ENCODE data around the gene RILP.

Gene RILP

GRCh38 chr17:1627982-1628855 lies 21.4 kb downstream of the RILP start, which contains the start of gene SLC43A2:
SLC43A2 (minus strand) TSS chr17:1628834; CDS start chr17:1627874, 960 bp downstream.
- peak; percentile 90 for DNase-seq

- no peak for DNase-seq
Measured at GRCh38 chr17:1627182-1627981, 22.3 kb downstream of the RILP start.

- no peak for DNase-seq
Measured at GRCh38 chr17:1626333-1626732, 23.3 kb downstream of the RILP start.

- DNase-seq, result no peak
Measured at GRCh38 chr17:1625581-1625980, 24.1 kb downstream of the RILP start.

- DNase-seq, result no peak
Measured at GRCh38 chr17:1625053-1625452, 24.6 kb downstream of the RILP start.

- DNase-seq, result no peak
Measured at GRCh38 chr17:1624650-1625049, 25.0 kb downstream of the RILP start.

GRCh38 chr17:1623057-1623630 lies 26.5 kb downstream of the RILP start:
- no peak for DNase-seq

GRCh38 chr17:1621273-1621954 lies 28.3 kb downstream of the RILP start:
- no peak for DNase-seq

GRCh38 chr17:1620486-1620885 lies 29.2 kb downstream of the RILP start:
- DNase-seq, result no peak

GRCh38 chr17:1617620-1618174 lies 32.0 kb downstream of the RILP start:
- DNase-seq, result no peak

- no peak for DNase-seq
Measured at GRCh38 chr17:1616101-1616500, 33.6 kb downstream of the RILP start.

- DNase-seq, result no peak
Measured at GRCh38 chr17:1612400-1612799, 37.3 kb downstream of the RILP start.

GRCh38 chr17:1611715-1612114 lies 38.0 kb downstream of the RILP start:
- no peak for DNase-seq

GRCh38 chr17:1608676-1609075 lies 41.0 kb downstream of the RILP start:
- DNase-seq, result no peak

GRCh38 chr17:1607971-1608320 lies 41.7 kb downstream of the RILP start:
- DNase-seq, result no peak

- DNase-seq, result peak; percentile 65
Measured at GRCh38 chr17:1606352-1606985, 43.2 kb downstream of the RILP start.

- no peak for DNase-seq
Measured at GRCh38 chr17:1605681-1606351, 43.9 kb downstream of the RILP start.

GRCh38 chr17:1604831-1605528 lies 44.7 kb downstream of the RILP start:
- no peak for DNase-seq

- no peak for DNase-seq
Measured at GRCh38 chr17:1601571-1601970, 48.1 kb downstream of the RILP start.

- no peak for DNase-seq
Measured at GRCh38 chr17:1598399-1599095, 51.1 kb downstream of the RILP start.

Data from activated CD8-positive, alpha-beta memory T cell treated with anti-CD3 and anti-CD28 coated beads for 24 hours (primary cell).